Activated naive CD4-positive, alpha-beta T cell treated with anti-CD3 and anti-CD28 coated beads for 36 hours (primary cell): ENCODE measurements around the gene TLL1. TPM values are rescaled to one million over a fixed set of nuclear protein-coding genes. Genes with fewer than 3 reads are reported as not detected.

Experiments
- CTCF ChIA-PET: fragments of 350-600 bp; sonication (Branson Sonifier 250); formaldehyde crosslinking; loops from one replicate; lab custom pipeline; 2021; ENCODE audit warnings: antibody characterized with exemption; lab: Charles Lee
- DNase-seq: peaks from one replicate; pipeline ENCODE4 v3.0.0-alpha.2; 2020
- H3K27ac Mint-ChIP-seq: one replicate; pipeline ENCODE4 v1.8.0; 2021; ENCODE audit warnings: mild to moderate bottlenecking, mixed read lengths
- H3K27me3 Mint-ChIP-seq: one replicate; pipeline ENCODE4 v1.8.0; 2021; ENCODE audit warnings: low read depth, mixed read lengths
- H3K36me3 Mint-ChIP-seq: one replicate; pipeline ENCODE4 v1.8.0; 2021; ENCODE audit warnings: low read depth, mixed read lengths
- H3K4me1 Mint-ChIP-seq: one replicate; pipeline ENCODE4 v1.8.0; 2021; ENCODE audit warnings: low read depth, mixed read lengths
- H3K4me3 Mint-ChIP-seq: one replicate; pipeline ENCODE4 v1.8.0; 2021; ENCODE audit warnings: mild to moderate bottlenecking, moderate library complexity, mixed read lengths
- H3K9me3 Mint-ChIP-seq: one replicate; pipeline ENCODE4 v1.8.0; 2021; ENCODE audit warnings: mixed read lengths
- intact Hi-C: fragments of 100-400 bp; cut with micrococcal nuclease; formaldehyde crosslinking; loops from one replicate; pipeline ENCODE4 v1.15.1; 2023
- total RNA-seq, 2 experiments: library from RNA; stranded (reverse); gene quantifications; one replicate each; pipeline ENCODE4 v1.2.3, GENCODE V29; 2021

TLL1 gene
- total RNA-seq, 2 experiments from 2014 or later: not detected

DNA sequence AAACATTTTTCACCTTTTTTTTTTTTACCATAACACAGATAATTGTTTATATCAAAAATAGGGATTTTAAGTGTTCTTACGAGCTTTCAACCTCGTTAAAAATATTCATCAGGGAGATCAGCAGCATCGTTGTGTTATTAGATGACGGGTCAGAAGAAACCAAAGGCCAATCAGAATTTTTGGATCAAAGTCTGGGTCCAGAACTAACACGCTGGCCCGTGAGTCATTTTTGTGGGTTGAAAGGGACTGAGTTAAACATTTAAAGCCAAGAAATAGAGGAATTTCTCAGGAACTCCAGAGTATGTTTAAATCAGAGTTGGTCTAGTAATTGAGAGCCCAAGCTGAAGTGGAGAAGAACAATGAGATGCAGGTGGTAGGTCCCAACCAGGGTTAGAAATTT, 170.8 kb downstream of the TLL1 start:
- CTCF ChIA-PET: no interaction called here
- Mint-ChIP-seq H3K9me3 (no peaks in the 10 kb centered on the region), H3K4me1 (no peaks in the 10 kb centered on the region), H3K36me3 (no peaks in the 10 kb centered on the region), H3K27ac (no peak overlapping the region), H3K4me3 (no peak overlapping the region), H3K27me3 (no peaks in the 10 kb centered on the region)
- DNase-seq: no peak
- intact Hi-C loops: no loop called here

DNA sequence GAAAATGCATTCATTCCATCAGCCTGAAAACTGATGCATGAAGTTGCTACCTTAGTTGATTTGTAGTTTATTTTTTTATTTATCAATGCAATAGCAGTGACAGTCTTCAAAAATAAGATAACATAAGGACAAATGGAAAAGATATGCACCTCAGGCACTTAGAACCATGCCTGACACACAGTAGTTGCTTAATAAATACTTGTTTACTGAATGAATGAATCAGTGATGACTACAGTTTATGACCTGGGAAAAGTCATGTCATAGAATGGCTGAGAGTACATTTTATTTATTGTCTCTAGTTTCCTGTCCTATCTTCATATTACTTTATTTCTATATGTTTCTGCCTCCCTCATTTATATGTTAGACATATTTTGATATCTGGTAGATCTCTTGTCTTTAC, 171.8 kb downstream of the TLL1 start:
- no peaks in the 10 kb centered on the region for H3K27me3 Mint-ChIP-seq
- DNase-seq: no peak
- H3K36me3 Mint-ChIP-seq: no peaks in the 10 kb centered on the region
- intact Hi-C loops: no loop called here
- H3K4me3 Mint-ChIP-seq: no peak overlapping the region
- H3K9me3 Mint-ChIP-seq: no peaks in the 10 kb centered on the region
- H3K4me1 Mint-ChIP-seq: no peaks in the 10 kb centered on the region
- no peak overlapping the region for H3K27ac Mint-ChIP-seq
- CTCF ChIA-PET: no interaction called here

DNA sequence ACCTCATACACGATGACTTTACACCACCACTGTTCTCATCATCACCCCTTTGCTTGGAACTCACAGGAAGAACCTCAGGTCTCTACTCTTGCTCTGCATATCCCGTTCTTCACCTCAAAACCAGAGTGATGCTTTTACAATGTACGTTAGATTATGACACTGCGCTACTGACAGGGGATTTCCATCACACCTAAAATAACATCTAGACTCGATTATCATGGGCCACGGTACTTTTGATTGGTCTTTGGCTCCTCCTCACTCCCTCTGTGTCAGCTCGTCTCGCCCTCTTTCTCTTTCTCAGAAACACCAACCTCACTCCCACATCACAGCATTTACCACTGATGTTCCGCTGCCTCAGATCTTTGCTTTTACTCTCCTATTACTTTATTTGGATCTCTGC, 172.4 kb downstream of the TLL1 start:
- Mint-ChIP-seq H3K27me3 (no peaks in the 10 kb centered on the region), H3K36me3 (no peaks in the 10 kb centered on the region), H3K4me3 (no peak overlapping the region), H3K27ac (no peak overlapping the region), H3K9me3 (no peaks in the 10 kb centered on the region), H3K4me1 (no peaks in the 10 kb centered on the region)
- CTCF ChIA-PET: no interaction called here
- no peak for DNase-seq
- intact Hi-C loops: no loop called here

DNA sequence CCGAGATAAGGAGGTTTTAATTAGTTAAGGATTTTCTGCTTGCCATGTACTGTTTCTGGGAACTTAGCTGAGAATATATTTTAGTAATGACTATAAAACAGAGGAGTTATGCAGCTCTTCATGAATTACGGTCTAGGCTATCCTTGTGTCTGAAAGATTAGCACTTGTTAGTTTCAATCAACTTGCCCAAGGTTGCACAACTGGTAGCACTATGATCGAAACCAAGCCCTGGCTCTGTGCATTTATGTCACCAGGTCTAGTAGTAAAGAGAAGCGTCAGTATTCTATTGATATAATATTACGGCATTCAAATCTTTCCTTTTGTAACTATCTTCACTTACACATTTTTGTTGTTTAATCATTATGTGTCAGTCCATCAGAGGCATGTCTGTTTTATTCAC, 176.0 kb downstream of the TLL1 start:
- Mint-ChIP-seq H3K27me3 (no peaks in the 10 kb centered on the region), H3K36me3 (no peaks in the 10 kb centered on the region), H3K4me3 (no peak overlapping the region), H3K27ac (no peak overlapping the region), H3K4me1 (no peaks in the 10 kb centered on the region), H3K9me3 (no peaks in the 10 kb centered on the region)
- intact Hi-C loops: no loop called here
- DNase-seq: no peak
- CTCF ChIA-PET: interaction anchor here (0.7 kb wide), 1 partner anchor 178 kb away, joined by 3 read pairs; no protein-coding TSS in a partner anchor

DNA sequence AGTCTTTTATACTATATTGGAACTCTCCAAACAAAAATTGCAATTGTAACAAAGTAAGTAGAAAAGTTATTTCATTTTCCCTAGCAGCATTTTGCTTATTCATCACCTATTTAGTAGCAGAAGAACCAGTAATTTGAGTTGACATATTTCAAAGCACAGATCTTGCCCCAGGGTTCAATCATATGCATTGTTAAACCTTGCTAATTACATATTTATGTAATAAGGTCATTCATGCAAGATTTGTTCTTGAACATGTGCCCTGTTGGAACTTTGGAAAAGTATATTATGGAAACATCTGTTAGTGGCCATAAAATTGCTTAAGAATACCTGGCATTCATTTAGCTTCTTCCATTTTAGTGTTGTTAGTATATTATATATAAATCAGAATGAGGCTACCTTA, 191.7 kb downstream of the TLL1 start:
- Mint-ChIP-seq H3K4me1 (no peaks in the 10 kb centered on the region), H3K36me3 (no peaks in the 10 kb centered on the region), H3K4me3 (no peak overlapping the region), H3K27me3 (no peaks in the 10 kb centered on the region), H3K9me3 (no peaks in the 10 kb centered on the region), H3K27ac (no peak overlapping the region)
- intact Hi-C loops: no loop called here
- CTCF ChIA-PET: no interaction called here
- no peak for DNase-seq

DNA sequence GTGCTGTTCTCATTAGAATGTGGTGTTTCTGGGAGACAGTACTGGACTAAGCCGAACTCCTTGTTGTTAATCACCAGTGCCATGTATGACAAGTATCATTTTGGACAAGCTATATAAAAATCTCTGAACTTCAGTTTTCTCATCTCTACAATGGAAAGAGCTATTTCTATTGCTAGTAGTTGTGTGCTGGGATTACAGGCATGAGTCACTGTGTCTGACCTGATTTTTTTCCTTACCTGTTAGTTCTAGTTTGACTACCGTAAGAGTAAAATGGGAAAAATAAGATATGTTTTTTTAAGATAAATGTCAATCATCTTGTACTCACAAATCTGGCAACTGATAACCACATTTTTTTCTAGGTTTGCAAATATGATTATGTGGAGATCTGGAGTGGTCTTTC, 192.3 kb downstream of the TLL1 start:
- no peaks in the 10 kb centered on the region for H3K27me3 Mint-ChIP-seq
- H3K36me3 Mint-ChIP-seq: no peaks in the 10 kb centered on the region
- no peaks in the 10 kb centered on the region for H3K4me1 Mint-ChIP-seq
- H3K27ac Mint-ChIP-seq: no peak overlapping the region
- H3K9me3 Mint-ChIP-seq: no peaks in the 10 kb centered on the region
- H3K4me3 Mint-ChIP-seq: no peak overlapping the region
- CTCF ChIA-PET: no interaction called here
- DNase-seq: no peak
- intact Hi-C loops: no loop called here

DNA sequence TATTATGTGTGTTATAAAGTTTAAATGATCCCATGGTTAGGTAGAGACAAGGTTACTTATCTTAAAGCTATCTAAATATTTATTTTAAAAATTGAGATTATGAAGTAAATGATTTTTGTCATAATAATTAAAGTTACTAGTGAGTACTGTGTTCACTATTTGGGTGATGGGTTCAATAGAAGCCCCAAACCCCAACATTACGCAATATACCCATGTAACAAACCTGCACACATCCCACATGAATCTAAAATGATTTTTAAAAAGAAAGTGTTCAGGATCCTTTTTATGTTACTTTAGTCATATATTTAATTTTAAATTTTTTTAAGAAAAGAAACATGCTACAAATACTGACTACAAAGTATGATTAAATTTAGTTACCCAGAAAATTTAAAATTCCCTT, 193.9 kb downstream of the TLL1 start:
- H3K4me3 Mint-ChIP-seq: no peak overlapping the region
- H3K27me3 Mint-ChIP-seq: no peaks in the 10 kb centered on the region
- DNase-seq: no peak
- no peaks in the 10 kb centered on the region for H3K36me3 Mint-ChIP-seq
- CTCF ChIA-PET: no interaction called here
- no peaks in the 10 kb centered on the region for H3K9me3 Mint-ChIP-seq
- no peak overlapping the region for H3K27ac Mint-ChIP-seq
- intact Hi-C loops: no loop called here
- no peaks in the 10 kb centered on the region for H3K4me1 Mint-ChIP-seq

DNA sequence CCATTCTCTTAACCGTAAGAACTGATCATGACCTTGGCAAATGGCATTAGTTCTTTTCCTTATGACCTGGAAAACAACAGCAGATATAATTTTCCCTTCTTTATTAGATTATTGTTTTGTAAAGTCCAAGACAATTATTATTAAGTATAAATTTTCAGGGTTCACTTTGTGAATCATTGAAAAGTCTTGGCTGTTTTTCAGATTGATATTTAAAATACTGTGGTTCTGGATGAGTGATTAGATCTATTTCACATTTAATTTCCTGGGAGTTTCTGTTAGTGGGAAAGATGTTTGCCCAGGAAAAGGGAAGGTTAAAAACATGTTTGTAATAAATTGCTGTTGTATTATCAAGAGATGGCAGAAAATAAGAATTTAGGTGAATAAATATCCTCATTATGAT, 194.9 kb downstream of the TLL1 start:
- no peak for DNase-seq
- Mint-ChIP-seq H3K27ac (no peak overlapping the region), H3K4me3 (no peak overlapping the region), H3K36me3 (no peaks in the 10 kb centered on the region), H3K27me3 (no peaks in the 10 kb centered on the region), H3K9me3 (no peaks in the 10 kb centered on the region), H3K4me1 (no peaks in the 10 kb centered on the region)
- CTCF ChIA-PET: no interaction called here
- intact Hi-C loops: no loop called here

DNA sequence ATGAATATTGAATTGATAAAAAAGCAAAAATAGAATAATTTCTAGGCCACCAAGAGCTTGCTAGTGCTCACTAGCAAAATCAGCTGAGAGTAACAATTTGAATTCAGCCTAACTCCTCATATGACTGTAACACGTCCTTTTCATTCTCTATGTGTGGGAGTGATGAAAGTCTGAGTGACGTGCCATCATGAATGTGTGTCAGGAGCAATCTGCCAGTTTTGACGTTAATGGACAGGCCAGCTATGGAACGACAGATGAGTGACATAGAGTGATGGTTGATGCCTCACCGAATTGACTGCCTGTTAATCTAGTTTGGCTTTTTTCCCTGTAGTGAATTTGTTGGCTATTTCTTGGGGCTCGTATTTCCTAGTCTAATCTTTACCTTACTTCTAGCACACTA, 200.7 kb downstream of the TLL1 start:
- Mint-ChIP-seq H3K27ac (no peak overlapping the region), H3K4me3 (no peak overlapping the region), H3K27me3 (no peaks in the 10 kb centered on the region), H3K36me3 (no peaks in the 10 kb centered on the region), H3K9me3 (no peaks in the 10 kb centered on the region), H3K4me1 (no peaks in the 10 kb centered on the region)
- CTCF ChIA-PET: no interaction called here
- intact Hi-C loops: no loop called here
- no peak for DNase-seq

DNA sequence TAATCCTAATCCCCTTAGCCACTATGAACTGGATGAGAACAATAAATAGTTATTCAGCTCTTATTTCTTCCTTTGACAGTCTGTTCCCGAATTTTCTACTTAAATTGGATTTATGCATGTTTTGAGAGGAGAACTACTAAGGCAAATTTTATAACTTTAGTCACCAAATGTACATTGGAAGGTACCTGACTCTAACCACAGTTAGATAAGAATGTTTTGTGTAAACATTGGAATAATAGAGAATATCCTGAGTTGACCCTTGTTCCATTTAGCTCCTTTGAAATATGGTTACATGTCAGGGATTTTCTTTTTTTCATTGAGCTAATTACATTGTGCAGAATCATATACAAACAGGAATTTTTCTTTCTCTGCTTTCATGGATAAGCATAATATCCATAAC, 202.6 kb downstream of the TLL1 start:
- CTCF ChIA-PET: no interaction called here
- no peak overlapping the region for H3K4me3 Mint-ChIP-seq
- DNase-seq: no peak
- no peaks in the 10 kb centered on the region for H3K36me3 Mint-ChIP-seq
- no peak overlapping the region for H3K27ac Mint-ChIP-seq
- H3K27me3 Mint-ChIP-seq: no peaks in the 10 kb centered on the region
- intact Hi-C loops: no loop called here
- H3K9me3 Mint-ChIP-seq: peaks cover 4% of the 10 kb centered on the region
- H3K4me1 Mint-ChIP-seq: no peaks in the 10 kb centered on the region

DNA sequence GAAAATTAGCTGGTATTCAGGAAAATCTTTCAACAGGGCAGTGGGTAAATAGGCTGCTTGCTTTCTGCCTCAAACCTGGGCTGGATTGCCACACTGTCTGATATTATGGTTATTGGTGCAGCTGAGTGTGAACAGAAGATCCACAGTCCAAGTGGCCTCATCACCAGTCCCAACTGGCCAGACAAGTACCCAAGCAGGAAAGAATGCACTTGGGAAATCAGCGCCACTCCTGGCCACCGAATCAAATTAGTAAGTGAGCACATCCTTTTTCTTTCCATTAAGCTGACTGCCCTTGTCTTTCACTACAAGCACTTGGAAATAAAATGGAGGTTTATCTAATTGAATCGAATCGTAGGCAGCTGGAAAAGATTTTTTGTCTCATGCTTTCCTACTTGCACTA, 204.7 kb downstream of the TLL1 start:
- Mint-ChIP-seq H3K36me3 (no peaks in the 10 kb centered on the region), H3K4me3 (no peak overlapping the region), H3K9me3 (peaks cover 4% of the 10 kb centered on the region), H3K4me1 (no peaks in the 10 kb centered on the region), H3K27ac (no peak overlapping the region), H3K27me3 (no peaks in the 10 kb centered on the region)
- DNase-seq: no peak
- CTCF ChIA-PET: interaction anchor here (1.1 kb wide), 1 partner anchor 9 kb away, joined by 4 read pairs; no protein-coding TSS in a partner anchor
- intact Hi-C loops: no loop called here

DNA sequence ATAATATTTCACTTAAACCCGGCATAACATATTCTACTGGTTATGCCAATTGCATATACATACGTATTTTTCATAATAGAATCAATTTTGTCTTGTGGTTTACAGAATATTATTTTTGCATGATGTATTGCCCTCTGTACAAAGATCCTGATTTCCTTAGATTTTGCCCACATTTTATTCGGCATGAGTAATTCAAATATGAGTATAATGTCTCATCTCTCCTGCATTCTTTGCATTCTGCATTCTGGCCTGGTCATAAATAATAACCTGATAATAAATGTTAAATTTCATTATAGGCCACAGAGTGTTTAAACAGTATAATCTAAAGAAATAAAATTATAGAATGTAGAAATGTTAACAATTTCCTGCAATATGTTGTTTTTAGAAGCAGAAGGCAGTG, 205.3 kb downstream of the TLL1 start:
- no peaks in the 10 kb centered on the region for H3K4me1 Mint-ChIP-seq
- no peaks in the 10 kb centered on the region for H3K27me3 Mint-ChIP-seq
- peaks cover 4% of the 10 kb centered on the region for H3K9me3 Mint-ChIP-seq
- no peak overlapping the region for H3K27ac Mint-ChIP-seq
- no peaks in the 10 kb centered on the region for H3K36me3 Mint-ChIP-seq
- no peak overlapping the region for H3K4me3 Mint-ChIP-seq
- no peak for DNase-seq
- intact Hi-C loops: no loop called here
- CTCF ChIA-PET: no interaction called here

DNA sequence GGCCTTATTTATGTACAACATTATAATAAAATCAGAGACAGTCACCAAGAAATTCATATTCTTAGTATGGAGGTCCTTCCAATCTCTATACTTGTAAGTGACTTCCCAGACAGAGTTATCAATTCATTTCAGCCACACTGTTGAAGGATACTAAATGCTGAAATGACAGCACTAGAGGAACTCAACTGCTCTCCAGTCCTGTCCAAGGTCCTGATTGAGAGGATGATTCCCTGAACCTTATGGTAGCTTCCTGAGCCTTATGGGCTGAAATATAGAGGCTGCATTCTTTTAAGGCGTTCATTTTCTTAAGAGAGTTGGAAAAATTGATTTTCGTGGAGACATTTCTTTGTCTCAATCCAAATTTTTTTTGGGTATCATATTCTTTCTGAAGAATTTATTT, 205.9 kb downstream of the TLL1 start:
- Mint-ChIP-seq H3K36me3 (no peaks in the 10 kb centered on the region), H3K9me3 (peaks cover 4% of the 10 kb centered on the region), H3K27ac (no peak overlapping the region), H3K27me3 (no peaks in the 10 kb centered on the region), H3K4me3 (no peak overlapping the region), H3K4me1 (no peaks in the 10 kb centered on the region)
- intact Hi-C loops: no loop called here
- CTCF ChIA-PET: no interaction called here
- no peak for DNase-seq

DNA sequence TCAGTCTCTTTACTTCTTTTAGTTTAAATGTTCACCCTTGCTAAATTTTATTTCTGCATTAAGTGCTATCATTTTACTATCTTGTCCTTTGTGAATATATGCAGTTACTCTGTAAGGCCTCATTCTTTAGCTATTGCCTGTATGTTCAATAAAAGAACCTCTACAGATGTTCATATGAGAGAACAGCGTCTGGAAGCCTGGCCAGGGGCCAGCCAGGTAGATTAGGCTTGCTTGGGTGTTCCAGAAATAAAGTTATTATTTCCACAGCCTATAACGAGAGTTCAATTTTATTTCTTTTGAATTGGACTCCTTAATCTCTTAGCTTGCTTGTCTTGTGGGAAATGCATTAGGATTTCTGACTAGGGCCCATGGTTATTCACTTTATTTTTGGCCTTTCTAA, 214.5 kb downstream of the TLL1 start:
- Mint-ChIP-seq H3K9me3 (no peaks in the 10 kb centered on the region), H3K4me3 (no peak overlapping the region)

More for the DNA sequence above, 214.5 kb downstream of the TLL1 start:
- no peaks in the 10 kb centered on the region for H3K4me1 Mint-ChIP-seq
- CTCF ChIA-PET: interaction anchor here (0.8 to 1.3 kb wide), 2 partner anchors 9 to 10 kb away, joined by 3 to 4 read pairs; no protein-coding TSS in a partner anchor
- intact Hi-C loops: no loop called here
- DNase-seq: no peak
- H3K36me3 Mint-ChIP-seq: no peaks in the 10 kb centered on the region
- no peak overlapping the region for H3K27ac Mint-ChIP-seq
- no peaks in the 10 kb centered on the region for H3K27me3 Mint-ChIP-seq
